ENCODE data around the gene STARD7. TPM values are rescaled to one million over a fixed set of nuclear protein-coding genes. Genes with fewer than 3 reads are reported as not detected.

STARD7 gene
- total RNA-seq, 2 donors from 2014 or later = 153 to 206 TPM

- ATAC-seq (no peak), DNase-seq (ENCODE audit: low spot score) (no peak)
- Mint-ChIP-seq H3K27me3 (no peaks in the 10 kb centered on the region), H3K9me3 (no peaks in the 10 kb centered on the region), H3K4me3 (peak overlapping the region; percentile 77), H3K27ac (peak overlapping the region; percentile 89 to 90), H3K36me3 (no peaks in the 10 kb centered on the region), H3K4me1 (ENCODE audit: low read depth in 2 of 2) (peaks cover 66 to 72% of the 10 kb centered on the region in 2 donors)
These were observed 49.4 kb downstream of the STARD7 start for GRCh38 chr2:96159084-96159830.

- DNase-seq (ENCODE audit: low spot score) (peak; percentile 58), ATAC-seq (no peak)
- Mint-ChIP-seq H3K27ac (peak overlapping the region; percentile 89 to 90), H3K27me3 (no peaks in the 10 kb centered on the region), H3K36me3 (no peaks in the 10 kb centered on the region), H3K9me3 (no peaks in the 10 kb centered on the region), H3K4me1 (ENCODE audit: low read depth in 2 of 2) (peaks cover 61 to 65% of the 10 kb centered on the region in 2 donors), H3K4me3 (peak overlapping the region; percentile 77)
These were observed 50.1 kb downstream of the STARD7 start for GRCh38 chr2:96158554-96158940.

- ATAC-seq (peak; percentile 86 to 89), DNase-seq (ENCODE audit: low spot score) (peak; percentile 84)
- Mint-ChIP-seq H3K9me3 (no peaks in the 10 kb centered on the region), H3K4me3 (peak overlapping the region; percentile 77), H3K36me3 (no peaks in the 10 kb centered on the region), H3K4me1 (ENCODE audit: low read depth in 2 of 2) (peaks cover 59 to 62% of the 10 kb centered on the region in 2 donors), H3K27ac (peak overlapping the region; percentile 89 to 90), H3K27me3 (no peaks in the 10 kb centered on the region)
These were observed 50.7 kb downstream of the STARD7 start for GRCh38 chr2:96157649-96158553.

GRCh38 chr2:96156926-96157648 lies 51.5 kb downstream of the STARD7 start:
- Mint-ChIP-seq H3K27ac (peak overlapping the region; percentile 89 to 90), H3K4me1 (ENCODE audit: low read depth in 2 of 2) (peaks cover 52 to 53% of the 10 kb centered on the region in 2 donors), H3K4me3 (peak overlapping the region; percentile 77), H3K9me3 (no peaks in the 10 kb centered on the region), H3K36me3 (no peaks in the 10 kb centered on the region), H3K27me3 (no peaks in the 10 kb centered on the region)
- ATAC-seq (peak in 1 of 2 donors; percentile 1), DNase-seq (ENCODE audit: low spot score) (peak; percentile 56)

GRCh38 chr2:96156011-96156820 lies 52.4 kb downstream of the STARD7 start:
- Mint-ChIP-seq H3K27ac (peak overlapping the region; percentile 89 to 90), H3K9me3 (no peaks in the 10 kb centered on the region), H3K4me1 (ENCODE audit: low read depth in 2 of 2) (peaks cover 50 to 52% of the 10 kb centered on the region in 2 donors), H3K27me3 (no peaks in the 10 kb centered on the region), H3K4me3 (peak overlapping the region; percentile 77), H3K36me3 (no peaks in the 10 kb centered on the region)
- ATAC-seq (no peak), DNase-seq (ENCODE audit: low spot score) (peak; percentile 41)

- no peak for ATAC-seq
- Mint-ChIP-seq H3K27ac (peak overlapping the region in 1 of 2 donors; percentile 58), H3K4me3 (no peak overlapping the region), H3K36me3 (no peaks in the 10 kb centered on the region), H3K4me1 (ENCODE audit: low read depth in 2 of 2) (peaks cover 41 to 48% of the 10 kb centered on the region in 2 donors), H3K9me3 (no peaks in the 10 kb centered on the region), H3K27me3 (no peaks in the 10 kb centered on the region)
- peak; percentile 45 for DNase-seq (ENCODE audit: low spot score)
These were observed 53.9 kb downstream of the STARD7 start for GRCh38 chr2:96154506-96155380.

GRCh38 chr2:96153991-96154431 lies 54.6 kb downstream of the STARD7 start:
- H3K9me3 Mint-ChIP-seq = no peaks in the 10 kb centered on the region
- H3K4me1 Mint-ChIP-seq (ENCODE audit: low read depth in 2 of 2) = peaks cover 33 to 41% of the 10 kb centered on the region in 2 donors
- no peak overlapping the region for H3K27ac Mint-ChIP-seq
- H3K27me3 Mint-ChIP-seq = no peaks in the 10 kb centered on the region
- no peak overlapping the region for H3K4me3 Mint-ChIP-seq
- DNase-seq (ENCODE audit: low spot score) = peak; percentile 44
- no peak for ATAC-seq
- no peaks in the 10 kb centered on the region for H3K36me3 Mint-ChIP-seq

- no peak overlapping the region for H3K27ac Mint-ChIP-seq
- H3K4me3 Mint-ChIP-seq = no peak overlapping the region
- ATAC-seq = no peak
- peak; percentile 52 for DNase-seq (ENCODE audit: low spot score)
- H3K27me3 Mint-ChIP-seq = no peaks in the 10 kb centered on the region
- peaks cover 33 to 46% of the 10 kb centered on the region in 2 donors for H3K4me1 Mint-ChIP-seq (ENCODE audit: low read depth in 2 of 2)
- no peaks in the 10 kb centered on the region for H3K9me3 Mint-ChIP-seq
- no peaks in the 10 kb centered on the region for H3K36me3 Mint-ChIP-seq
These were observed 55.3 kb downstream of the STARD7 start for GRCh38 chr2:96153291-96153713.

- Mint-ChIP-seq H3K36me3 (no peaks in the 10 kb centered on the region), H3K4me3 (no peak overlapping the region), H3K27me3 (no peaks in the 10 kb centered on the region), H3K4me1 (ENCODE audit: low read depth in 2 of 2) (peaks cover 33 to 48% of the 10 kb centered on the region in 2 donors), H3K9me3 (no peaks in the 10 kb centered on the region), H3K27ac (peak overlapping the region in 1 of 2 donors; percentile 59)
- DNase-seq (ENCODE audit: low spot score) (peak; percentile 44), ATAC-seq (no peak)
These were observed 56.1 kb downstream of the STARD7 start for GRCh38 chr2:96152304-96153161.

- H3K27me3 Mint-ChIP-seq = no peaks in the 10 kb centered on the region
- no peak overlapping the region for H3K4me3 Mint-ChIP-seq
- H3K4me1 Mint-ChIP-seq (ENCODE audit: low read depth in 2 of 2) = peaks cover 32 to 48% of the 10 kb centered on the region in 2 donors
- H3K27ac Mint-ChIP-seq = peak overlapping the region in 1 of 2 donors; percentile 59
- no peaks in the 10 kb centered on the region for H3K9me3 Mint-ChIP-seq
- DNase-seq (ENCODE audit: low spot score) (no peak), ATAC-seq (no peak)
- H3K36me3 Mint-ChIP-seq = no peaks in the 10 kb centered on the region
These were observed 56.9 kb downstream of the STARD7 start for GRCh38 chr2:96151595-96152303.

All from natural killer cell treated with Interleukin-12 subunit alpha and Interleukin-12 subunit beta and Interleukin-15 and Interleukin-18, amount 100 ng/mL, for 72 hours (primary cell).